Limb (tissue), 2 donors: ENCODE measurements around the gene GNPTG.
A peak's percentile ranks its signal among the peaks of the same experiment; 100 is the strongest.
"Not testable (repeated sequence)": the region's sequence is repeated elsewhere in the genome, so short reads cannot be mapped to it uniquely, and the experiment has no call there.

Experiments
- DNase-seq, 2 donors: peaks; one replicate each; pipeline ENCODE4 v3.0.0-alpha.2; 2016; ENCODE audit errors: extremely low spot score in 2 of 2

The GNPTG gene

GRCh38 chr16:1318268-1318545, 33.5 kb upstream of the GNPTG start:
- no peak for DNase-seq

DNA sequence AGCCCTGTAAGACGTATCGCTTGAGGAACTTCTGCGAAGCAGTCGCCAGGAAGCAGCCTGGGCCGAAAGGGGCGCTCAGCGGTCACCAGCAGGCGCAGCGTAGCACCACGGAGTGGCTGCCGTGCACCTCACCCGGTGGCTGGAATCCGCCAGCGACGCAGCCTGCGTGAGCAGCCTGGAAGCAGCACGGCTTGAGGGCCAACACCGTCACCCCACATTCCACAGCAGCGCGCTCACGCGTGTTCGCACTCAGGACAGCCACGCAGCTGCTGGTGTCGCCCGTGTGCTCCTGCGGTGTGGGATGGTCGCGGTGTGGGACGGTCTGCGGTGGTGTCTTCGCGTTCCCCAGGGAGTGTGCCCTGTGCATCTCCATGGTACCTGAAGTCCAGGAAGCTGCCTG, 32.7 kb upstream of the GNPTG start:
- no peak for DNase-seq

DNA sequence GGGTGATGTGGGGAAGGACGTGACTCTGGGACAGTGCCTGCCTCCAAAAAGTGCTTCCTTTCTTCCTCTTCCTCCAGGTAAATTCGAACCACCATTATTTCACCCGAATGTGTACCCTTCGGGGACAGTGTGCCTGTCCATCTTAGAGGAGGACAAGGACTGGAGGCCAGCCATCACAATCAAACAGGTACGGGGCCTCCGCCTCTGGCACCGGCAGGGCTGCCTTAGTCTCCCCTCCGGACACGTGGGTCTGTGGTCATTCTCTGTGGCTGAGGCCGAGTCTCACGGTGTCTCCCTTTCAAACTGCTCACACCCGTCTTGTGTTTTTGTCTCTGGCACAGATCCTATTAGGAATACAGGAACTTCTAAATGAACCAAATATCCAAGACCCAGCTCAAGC, 31.6 kb upstream of the GNPTG start:
- DNase-seq, result no peak

- DNase-seq, result no peak
Measured at GRCh38 chr16:1320658-1321240, 31.0 kb upstream of the GNPTG start.

GRCh38 chr16:1322407-1322806, 29.3 kb upstream of the GNPTG start:
- DNase-seq, result no peak

GRCh38 chr16:1323296-1324239, 28.2 kb upstream of the GNPTG start:
- no peak for DNase-seq

DNA sequence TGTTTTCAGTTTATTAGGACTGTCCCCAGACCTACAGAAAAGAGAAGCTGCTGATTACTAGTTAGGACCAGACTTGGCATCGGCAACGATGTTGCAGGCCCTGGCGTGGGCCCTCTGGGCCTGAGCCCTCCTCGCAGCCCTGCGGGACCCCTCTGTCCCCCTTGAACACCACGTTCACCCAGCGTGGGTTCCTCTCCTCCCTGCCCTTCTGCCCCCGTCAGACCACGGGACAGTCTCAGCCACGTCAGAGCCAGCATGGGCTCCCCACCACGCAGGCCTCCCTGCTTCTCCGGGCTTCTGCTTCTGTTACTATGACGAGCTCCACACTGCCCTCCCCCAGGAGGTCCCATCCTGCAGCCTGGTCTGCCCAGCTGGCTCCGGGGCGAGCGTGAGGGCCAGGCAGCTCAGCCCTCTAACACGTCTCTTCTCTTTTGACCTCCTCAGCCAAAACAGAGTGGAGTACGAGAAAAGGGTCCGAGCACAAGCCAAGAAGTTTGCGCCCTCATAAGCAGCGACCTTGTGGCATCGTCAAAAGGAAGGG, 27.4 kb upstream of the GNPTG start:
- no peak for DNase-seq

GRCh38 chr16:1325261-1325660, 26.5 kb upstream of the GNPTG start:
- DNase-seq, result no peak

DNA sequence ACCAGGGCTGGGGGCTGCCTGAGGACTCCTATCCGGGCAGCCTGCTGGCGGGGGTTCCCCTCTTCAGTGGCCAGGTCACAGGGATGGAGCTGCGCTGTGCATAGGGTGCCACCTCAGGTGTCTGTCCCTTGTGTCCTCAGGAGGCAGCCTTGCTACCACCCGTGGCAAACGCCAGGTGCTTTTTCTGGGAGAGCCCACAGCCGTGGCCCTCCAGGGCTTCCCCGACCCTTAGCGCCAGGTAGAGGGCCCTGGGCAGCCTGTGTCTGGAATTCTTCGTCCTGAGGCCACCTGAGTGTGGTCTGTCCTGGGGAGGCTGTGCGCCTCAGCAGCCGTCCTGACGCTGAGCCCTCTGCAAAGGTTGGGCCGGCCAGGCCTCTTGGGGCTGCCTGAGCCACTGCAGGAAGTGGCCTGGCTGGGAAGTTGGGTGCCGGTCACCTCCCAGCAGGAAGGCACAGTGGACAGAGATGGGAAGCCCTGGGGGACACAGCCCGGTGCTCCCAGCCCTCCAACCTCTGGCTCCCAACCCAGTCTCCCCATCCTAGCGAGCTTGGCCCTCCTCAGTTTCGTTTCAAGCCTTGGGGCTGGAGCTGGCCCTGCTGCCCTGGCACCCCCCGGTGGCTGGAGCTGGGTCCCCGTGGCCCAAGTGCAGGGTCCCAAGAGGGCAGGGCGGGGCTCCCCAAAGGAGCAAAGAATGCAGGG, 25.9 kb upstream of the GNPTG start:
- no peak for DNase-seq

- no peak for DNase-seq
Measured at GRCh38 chr16:1326391-1326790, 25.3 kb upstream of the GNPTG start.

DNA sequence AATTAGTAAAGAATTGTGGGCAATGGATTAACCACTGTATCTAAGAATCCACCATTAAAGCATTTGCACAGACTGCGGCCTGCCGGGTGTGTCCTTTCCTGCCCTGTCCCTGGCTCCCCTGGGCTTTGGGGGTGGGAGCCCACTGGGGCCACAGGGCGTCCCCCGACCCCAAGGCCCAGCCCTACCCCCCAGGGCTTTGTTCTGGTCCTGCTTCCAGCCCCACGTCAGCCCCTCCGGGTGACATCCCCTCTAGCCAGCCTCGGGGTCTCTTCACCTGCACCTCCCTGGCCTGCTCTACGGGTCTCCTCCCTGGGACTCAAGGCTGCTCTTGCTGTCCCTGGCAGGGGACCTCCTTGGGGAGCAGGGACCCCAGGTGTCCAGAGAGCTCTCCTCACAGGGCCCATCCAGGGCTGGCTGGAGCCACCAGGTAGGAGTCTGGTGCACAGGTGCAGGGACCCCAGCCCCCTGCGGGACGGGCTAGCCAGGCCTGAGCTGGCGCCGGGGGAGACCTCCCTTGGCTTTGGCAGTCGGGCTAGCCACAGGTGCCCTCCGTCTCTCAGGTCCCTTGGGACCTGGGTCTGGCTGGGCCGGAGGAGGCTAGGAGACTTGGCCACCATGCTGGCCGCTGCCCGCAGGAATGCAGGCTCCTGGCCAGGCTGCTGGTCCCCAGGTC, 24.6 kb upstream of the GNPTG start:
- DNase-seq, result no peak

DNA sequence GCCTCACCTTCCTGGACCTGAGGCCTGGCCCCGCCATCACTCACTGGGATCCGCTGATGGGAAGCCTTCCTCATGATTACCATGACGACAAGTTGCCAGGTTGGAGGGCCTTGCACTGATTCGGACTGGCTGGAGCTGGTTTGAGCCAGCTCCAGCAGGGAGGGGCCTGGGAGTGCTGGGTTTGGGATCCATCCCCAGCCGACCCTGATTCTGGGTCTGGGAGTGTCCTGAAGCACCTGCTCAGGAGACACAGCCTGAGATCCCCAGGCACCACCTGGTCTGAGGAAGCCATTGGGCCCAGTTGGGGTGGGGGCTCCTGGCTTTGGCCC, 24.1 kb upstream of the GNPTG start:
- no peak for DNase-seq

DNA sequence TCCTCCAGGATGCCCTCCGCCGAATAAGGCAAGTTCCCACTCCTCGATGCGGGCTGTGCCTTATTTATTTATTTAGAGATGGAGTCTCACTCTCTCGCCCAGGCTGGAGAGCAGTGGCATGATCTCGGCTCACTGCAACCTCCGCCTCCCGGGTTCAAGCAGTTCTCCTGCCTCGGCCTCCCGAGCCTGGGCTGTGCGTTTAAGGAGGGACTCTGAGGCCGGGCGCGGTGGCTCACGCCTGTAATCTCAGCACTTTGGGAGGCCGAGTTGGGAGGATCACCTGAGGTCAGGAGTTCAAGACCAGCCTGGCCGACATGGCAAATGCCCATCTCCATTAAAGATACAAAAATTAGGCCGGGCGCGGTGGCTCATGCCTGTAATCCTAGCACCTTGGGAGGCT, 23.6 kb upstream of the GNPTG start:
- not testable (repeated sequence) for DNase-seq

DNA sequence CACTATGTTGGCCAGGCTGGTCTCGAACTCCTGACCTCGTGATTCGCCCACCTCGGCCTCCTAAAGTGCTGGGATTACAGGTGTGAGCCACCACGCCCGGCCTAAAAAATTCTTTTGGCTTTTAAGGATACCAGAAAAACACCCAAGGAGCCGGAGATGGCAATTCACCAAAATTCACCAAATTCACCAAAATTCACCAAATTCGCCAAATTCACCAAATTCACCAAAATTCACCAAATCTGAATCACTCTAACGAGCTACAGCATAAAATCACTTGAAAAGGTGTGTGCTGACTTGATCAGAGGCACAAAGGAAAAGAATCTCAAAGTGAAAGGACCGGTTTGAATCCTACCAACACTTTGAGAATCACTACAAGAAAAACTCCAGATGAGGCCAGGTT, 22.8 kb upstream of the GNPTG start:
- DNase-seq, result not testable (repeated sequence)

DNA sequence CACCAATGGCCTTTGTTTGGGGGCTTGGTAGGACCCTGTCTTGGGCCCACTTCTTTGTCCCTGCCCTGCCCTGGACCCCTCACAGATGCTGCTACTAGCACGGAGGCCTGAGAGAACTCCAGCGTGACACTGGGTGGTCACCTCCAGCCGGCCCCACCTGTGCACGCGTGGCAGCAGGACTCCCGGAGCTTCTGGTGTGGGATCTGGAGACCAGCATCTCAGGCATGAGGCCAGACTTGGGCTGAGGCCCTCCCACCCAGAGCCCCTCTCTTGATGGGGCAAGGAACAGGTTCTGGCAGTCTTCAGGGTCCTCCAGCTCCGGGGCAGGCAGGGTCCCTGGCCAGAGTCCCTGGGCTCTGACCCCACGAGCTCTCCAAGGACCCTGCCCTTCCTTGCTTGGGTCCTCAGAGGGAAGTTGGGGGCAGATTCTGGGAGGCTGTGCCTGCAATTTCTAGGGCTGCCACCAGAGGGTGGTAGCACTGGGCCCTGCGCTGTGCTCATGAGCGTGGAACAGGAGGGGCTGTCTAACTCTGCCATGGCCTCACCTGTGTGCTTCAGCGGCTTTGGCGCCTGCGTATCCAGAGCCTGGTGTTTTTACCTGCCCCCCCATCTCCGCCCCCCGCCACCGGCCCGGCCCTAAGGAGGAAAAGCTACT, 21.3 kb upstream of the GNPTG start:
- DNase-seq, result no peak

DNA sequence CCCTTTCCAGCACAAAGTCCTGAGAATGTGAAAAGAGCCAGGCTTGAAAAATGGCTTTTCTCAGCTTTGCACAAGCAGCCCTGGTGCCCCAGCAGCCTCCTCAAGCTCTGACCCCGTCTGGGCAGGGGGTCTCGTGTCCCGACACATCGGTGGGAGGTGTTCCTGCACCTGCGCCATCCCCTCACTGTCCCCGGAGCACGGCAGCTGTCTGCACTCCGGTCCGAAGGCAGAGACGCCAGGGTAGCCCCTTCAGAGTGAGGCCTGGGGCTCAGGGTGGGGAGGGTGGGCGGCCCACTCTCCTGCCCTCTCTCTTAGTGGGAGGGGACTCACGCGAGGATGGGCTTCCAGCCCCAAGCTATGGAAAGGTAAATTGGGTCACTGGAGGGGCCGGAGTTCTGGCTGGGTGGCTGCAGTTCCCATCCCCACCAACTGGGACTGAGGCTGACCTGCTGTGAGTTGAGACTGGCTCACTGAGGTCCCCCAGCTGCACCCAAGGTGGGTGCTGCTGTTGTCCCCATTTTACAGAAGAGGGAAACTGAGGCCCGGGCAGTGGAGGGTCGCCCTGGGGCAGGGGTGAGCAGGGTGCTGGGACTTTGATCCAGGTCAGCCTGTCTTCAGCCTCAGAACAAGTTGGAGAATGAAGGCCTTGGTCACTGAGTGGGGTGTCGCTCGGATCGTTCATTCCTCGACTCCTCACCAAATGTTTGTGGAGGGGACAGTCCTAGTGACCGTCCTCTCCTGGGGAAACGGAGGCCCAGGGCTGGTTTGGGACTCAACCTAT, 20.6 kb upstream of the GNPTG start:
- DNase-seq, result no peak

DNA sequence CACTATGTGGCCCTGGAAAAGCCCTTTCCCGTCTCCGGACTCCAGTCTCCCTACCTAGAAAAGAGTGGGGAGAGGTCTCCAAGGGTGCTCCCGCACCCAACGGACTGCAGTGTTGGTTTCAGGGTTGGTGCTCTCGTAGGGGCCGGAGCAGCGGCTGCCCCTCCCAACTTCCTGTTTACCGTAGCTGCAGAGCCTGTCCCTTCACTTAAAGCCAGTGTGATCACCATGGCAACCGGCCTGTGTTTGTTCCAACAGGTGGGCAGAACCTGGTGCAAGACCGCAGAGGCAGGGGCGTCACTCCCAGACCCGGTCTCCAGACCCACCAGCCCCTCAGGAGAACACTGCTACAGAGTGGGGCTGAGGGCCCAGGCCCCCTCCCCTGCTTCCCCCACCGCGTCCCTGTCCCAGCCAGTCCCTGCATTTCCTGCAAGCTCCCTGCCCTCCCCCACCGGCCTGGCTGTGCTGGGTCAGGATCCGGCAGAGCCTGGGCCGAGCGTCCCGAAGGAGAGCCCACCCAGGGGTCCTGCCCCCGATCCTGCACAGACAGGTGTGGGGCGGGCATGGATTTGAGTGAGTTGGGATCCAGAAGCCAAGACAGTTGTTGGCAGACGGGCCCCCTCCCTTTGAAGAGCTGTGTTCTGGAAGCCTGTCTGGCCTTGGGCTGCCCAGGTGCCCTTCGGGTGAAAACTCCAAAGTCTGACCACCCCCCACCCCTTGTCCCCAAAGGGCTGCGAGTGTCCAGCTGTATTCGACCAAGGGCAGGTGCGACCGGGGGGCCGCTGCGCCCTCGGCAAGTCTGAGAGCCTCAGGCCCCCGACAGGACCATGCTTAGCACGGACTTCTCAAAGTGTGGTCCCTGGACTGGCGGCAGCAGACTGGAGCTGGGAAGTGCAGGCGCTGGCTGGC, 19.8 kb upstream of the GNPTG start:
- DNase-seq, result no peak

DNA sequence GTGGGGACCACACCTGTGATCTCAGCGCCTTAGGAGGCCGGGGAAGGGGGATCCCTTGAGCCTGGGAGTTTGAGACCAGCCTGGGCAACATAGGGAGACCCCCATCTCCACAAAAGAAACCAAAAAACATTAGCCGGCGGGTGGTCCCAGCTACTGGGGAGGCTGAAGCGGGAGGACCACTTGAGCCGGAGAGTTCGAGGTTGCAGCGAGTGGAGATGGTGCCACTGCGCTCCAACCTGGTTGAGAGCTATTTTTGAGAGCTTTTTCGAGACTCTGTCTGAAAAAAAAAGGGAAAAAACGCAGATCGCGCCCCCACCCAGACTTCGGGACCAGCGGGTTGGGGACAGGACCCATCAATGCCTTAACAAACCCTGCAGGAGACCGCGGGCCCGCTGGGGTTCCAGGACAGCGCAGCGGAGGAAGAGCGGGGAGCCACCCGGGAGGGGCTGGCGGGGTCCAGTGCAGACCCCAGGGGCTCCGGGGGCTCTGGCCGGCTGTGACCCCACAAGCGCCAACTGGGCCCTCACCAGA, 19.0 kb upstream of the GNPTG start:
- DNase-seq, result no peak

DNA sequence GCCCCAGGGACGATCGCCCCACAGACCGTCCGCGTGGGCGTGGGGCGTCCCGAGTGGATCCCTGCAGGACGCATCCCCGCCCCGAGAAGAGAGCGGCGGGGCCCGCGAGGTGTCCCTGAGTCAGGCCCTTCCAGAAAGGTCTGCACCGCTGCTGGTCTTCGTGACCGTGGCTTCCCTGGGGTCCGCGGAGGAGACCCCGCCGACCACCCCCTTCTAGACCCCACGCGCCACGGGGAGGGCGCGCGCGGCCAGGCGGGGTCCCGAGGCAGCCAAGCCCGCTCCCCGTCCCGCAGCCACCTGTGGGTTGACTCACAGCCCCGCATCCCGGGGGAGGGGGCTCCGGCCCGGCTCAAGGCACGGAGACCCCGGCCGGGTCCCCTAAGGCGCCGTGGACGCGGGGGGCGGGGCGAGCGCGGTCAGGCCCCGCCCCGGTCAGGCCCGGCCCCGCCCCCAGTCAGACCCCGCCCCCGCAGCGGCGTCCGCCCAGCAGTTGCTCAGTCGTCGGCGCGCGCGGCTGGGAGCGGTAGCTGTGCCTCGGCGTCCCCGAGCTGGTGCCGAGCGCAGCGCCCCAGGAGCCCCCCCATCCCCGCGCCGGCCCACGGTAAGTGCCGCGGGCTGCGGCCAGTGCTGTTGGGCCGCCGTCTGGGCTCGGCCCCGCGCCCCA, 18.4 kb upstream of the GNPTG start, which contains the start of gene BAIAP3:
Gene BAIAP3, plus strand, starts transcription at position 497 of the 664 bp plus-strand sequence. CDS start 4,905 bp downstream, outside the sequence.
- DNase-seq, result peak in 1 of 2 donors; percentile 69
